ENCODE measurements around the gene MGAT3.
A peak's percentile ranks its signal among the peaks of the same experiment; 100 is the strongest.

Gene MGAT3

GRCh38 chr22:39528681-39529486 is 72.1 kb downstream of the MGAT3 start (continued):
- TF ChIP-seq ZNF707 (tag by site-specific recombination; IDR thresholded peaks at IDR 0.05) (no peak), SP3 (tag by site-specific recombination; IDR thresholded peaks at IDR 0.05) (peak; percentile 59; the same call in 1 of the 2 replicates), ZNF37A (tag by site-specific recombination; IDR thresholded peaks at IDR 0.05) (no peak), ZBTB20 (tag by site-specific recombination; IDR thresholded peaks at IDR 0.05) (no peak; the same call in 1 of the 2 replicates), ZNF548 (tag by site-specific recombination; IDR thresholded peaks at IDR 0.05) (no peak), ZNF561 (tag by site-specific recombination; IDR thresholded peaks at IDR 0.05; ENCODE audit: borderline replicate concordance) (peak; percentile 64), ZNF292 (tag by site-specific recombination; IDR thresholded peaks at IDR 0.05; ENCODE audit: borderline replicate concordance, low read depth) (no peak), ZNF596 (tag by site-specific recombination; IDR thresholded peaks at IDR 0.05) (no peak), ZNF223 (tag by site-specific recombination; IDR thresholded peaks at IDR 0.05) (no peak), PRDM2 (tag by site-specific recombination; IDR thresholded peaks at IDR 0.05; ENCODE audit: borderline replicate concordance) (peak; percentile 71; the same call in 1 of the 2 replicates), ZNF174 (tag by site-specific recombination; IDR thresholded peaks at IDR 0.05) (no peak), REPIN1 (tag by site-specific recombination; IDR thresholded peaks at IDR 0.05; ENCODE audit: low read depth) (peak; percentile 58; the same call in 1 of the 2 replicates), ZNF624 (tag by site-specific recombination; IDR thresholded peaks at IDR 0.05) (no peak), ZNF580 (tag by site-specific recombination; IDR thresholded peaks at IDR 0.05) (peak; percentile 86; the same call in 1 of the 2 replicates), ZNF664 (tag by site-specific recombination; IDR thresholded peaks at IDR 0.05) (no peak; the same call in 1 of the 2 replicates), ZBTB49 (tag by site-specific recombination; IDR thresholded peaks at IDR 0.05; ENCODE audit: low read depth) (no peak), ZNF341 (tag by site-specific recombination; IDR thresholded peaks at IDR 0.05; ENCODE audit: low read depth) (0 out of 2 replicates have a peak, but pooled peaks have one; percentile 35), ZNF830 (tag by site-specific recombination; IDR thresholded peaks at IDR 0.05; ENCODE audit: low read depth) (no peak)
- TF ChIP-seq, protein P1, sequence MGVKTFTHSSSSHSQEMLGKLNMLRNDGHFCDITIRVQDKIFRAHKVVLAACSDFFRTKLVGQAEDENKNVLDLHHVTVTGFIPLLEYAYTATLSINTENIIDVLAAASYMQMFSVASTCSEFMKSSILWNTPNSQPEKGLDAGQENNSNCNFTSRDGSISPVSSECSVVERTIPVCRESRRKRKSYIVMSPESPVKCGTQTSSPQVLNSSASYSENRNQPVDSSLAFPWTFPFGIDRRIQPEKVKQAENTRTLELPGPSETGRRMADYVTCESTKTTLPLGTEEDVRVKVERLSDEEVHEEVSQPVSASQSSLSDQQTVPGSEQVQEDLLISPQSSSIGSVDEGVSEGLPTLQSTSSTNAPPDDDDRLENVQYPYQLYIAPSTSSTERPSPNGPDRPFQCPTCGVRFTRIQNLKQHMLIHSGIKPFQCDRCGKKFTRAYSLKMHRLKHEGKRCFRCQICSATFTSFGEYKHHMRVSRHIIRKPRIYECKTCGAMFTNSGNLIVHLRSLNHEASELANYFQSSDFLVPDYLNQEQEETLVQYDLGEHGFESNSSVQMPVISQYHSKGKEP (tag by site-specific recombination; IDR thresholded peaks at IDR 0.05), result peak; percentile 70; the same call in 1 of the 2 replicates
- TF ChIP-seq, protein P2, sequence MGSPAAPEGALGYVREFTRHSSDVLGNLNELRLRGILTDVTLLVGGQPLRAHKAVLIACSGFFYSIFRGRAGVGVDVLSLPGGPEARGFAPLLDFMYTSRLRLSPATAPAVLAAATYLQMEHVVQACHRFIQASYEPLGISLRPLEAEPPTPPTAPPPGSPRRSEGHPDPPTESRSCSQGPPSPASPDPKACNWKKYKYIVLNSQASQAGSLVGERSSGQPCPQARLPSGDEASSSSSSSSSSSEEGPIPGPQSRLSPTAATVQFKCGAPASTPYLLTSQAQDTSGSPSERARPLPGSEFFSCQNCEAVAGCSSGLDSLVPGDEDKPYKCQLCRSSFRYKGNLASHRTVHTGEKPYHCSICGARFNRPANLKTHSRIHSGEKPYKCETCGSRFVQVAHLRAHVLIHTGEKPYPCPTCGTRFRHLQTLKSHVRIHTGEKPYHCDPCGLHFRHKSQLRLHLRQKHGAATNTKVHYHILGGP (tag by site-specific recombination; IDR thresholded peaks at IDR 0.05), result no peak
- TF ChIP-seq, protein P3, sequence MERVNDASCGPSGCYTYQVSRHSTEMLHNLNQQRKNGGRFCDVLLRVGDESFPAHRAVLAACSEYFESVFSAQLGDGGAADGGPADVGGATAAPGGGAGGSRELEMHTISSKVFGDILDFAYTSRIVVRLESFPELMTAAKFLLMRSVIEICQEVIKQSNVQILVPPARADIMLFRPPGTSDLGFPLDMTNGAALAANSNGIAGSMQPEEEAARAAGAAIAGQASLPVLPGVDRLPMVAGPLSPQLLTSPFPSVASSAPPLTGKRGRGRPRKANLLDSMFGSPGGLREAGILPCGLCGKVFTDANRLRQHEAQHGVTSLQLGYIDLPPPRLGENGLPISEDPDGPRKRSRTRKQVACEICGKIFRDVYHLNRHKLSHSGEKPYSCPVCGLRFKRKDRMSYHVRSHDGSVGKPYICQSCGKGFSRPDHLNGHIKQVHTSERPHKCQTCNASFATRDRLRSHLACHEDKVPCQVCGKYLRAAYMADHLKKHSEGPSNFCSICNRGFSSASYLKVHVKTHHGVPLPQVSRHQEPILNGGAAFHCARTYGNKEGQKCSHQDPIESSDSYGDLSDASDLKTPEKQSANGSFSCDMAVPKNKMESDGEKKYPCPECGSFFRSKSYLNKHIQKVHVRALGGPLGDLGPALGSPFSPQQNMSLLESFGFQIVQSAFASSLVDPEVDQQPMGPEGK (tag by site-specific recombination; IDR thresholded peaks at IDR 0.05), result peak; percentile 64; the same call in 1 of the 2 replicates
- TF ChIP-seq, protein P4, sequence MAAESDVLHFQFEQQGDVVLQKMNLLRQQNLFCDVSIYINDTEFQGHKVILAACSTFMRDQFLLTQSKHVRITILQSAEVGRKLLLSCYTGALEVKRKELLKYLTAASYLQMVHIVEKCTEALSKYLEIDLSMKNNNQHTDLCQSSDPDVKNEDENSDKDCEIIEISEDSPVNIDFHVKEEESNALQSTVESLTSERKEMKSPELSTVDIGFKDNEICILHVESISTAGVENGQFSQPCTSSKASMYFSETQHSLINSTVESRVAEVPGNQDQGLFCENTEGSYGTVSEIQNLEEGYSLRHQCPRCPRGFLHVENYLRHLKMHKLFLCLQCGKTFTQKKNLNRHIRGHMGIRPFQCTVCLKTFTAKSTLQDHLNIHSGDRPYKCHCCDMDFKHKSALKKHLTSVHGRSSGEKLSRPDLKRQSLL (tag by site-specific recombination; IDR thresholded peaks at IDR 0.05), result peak; percentile 82
